Measurements from ENCODE around the gene DNAJC15. TPM values are rescaled to one million over a fixed set of nuclear protein-coding genes. Genes with fewer than 3 reads are reported as not detected.

Gene DNAJC15
- total and polyA plus RNA-seq, 4 experiments from 2014 or later: 9.7 to 16.0 (median 13.0) TPM

GRCh38 chr13:43094901-43095300 is 71.5 kb downstream of the DNAJC15 start:
- Mint-ChIP-seq H3K27me3 (no peaks in the 10 kb centered on the region), H3K27ac (peak overlapping the region in 1 of 7 donors; percentile 28), H3K36me3 (peaks cover 19 to 20% of the 10 kb centered on the region in 2 donors), H3K9me3 (no peaks in the 10 kb centered on the region), H3K4me1 (peaks cover 10 to 20% (median 13%) of the 10 kb centered on the region in 4 donors), H3K4me3 (no peak overlapping the region)
- no peaks in the 10 kb centered on the region for H3K36me3 ChIP-seq (ENCODE audit: insufficient read depth, low read length)
- no peak overlapping the region for H3K27ac ChIP-seq (ENCODE audit: low read depth, low read length)
- intact Hi-C loops (cut with micrococcal nuclease): no loop called here
- H3K4me1 ChIP-seq (ENCODE audit: insufficient read depth, low read length): no peaks in the 10 kb centered on the region
- CTCF ChIA-PET (ENCODE audit: partially characterized antibody): interaction anchor here (6.1 kb wide), 1 partner anchor 9 kb away, joined by 32 read pairs; no protein-coding TSS in a partner anchor
- H3K9me3 ChIP-seq (ENCODE audit: control insufficient read depth in 1 of 2, low read length in 2 of 2): no peaks in the 10 kb centered on the region
- POLR2A ChIA-PET (ENCODE audit: partially characterized antibody): no interaction called here
- H3K4me3 ChIP-seq (ENCODE audit: low read length in 2 of 2): no peak overlapping the region
- no peaks in the 10 kb centered on the region for H3K27me3 ChIP-seq (ENCODE audit: insufficient read depth, low read length)
- no peak for DNase-seq

- Mint-ChIP-seq H3K36me3 (peaks cover 17 to 22% of the 10 kb centered on the region in 2 donors), H3K4me1 (peaks cover 14 to 24% (median 20%) of the 10 kb centered on the region in 4 donors), H3K27me3 (no peaks in the 10 kb centered on the region), H3K9me3 (peaks cover 0 to 5% (median 0%) of the 10 kb centered on the region in 8 donors), H3K27ac (no peak overlapping the region), H3K4me3 (no peak overlapping the region)
- Histone ChIP-seq H3K9me3 (ENCODE audit: control insufficient read depth in 1 of 2, low read length in 2 of 2) (no peaks in the 10 kb centered on the region), H3K4me1 (ENCODE audit: insufficient read depth, low read length) (no peaks in the 10 kb centered on the region), H3K4me3 (ENCODE audit: low read length in 2 of 2) (no peak overlapping the region), H3K27ac (ENCODE audit: low read depth, low read length) (no peak overlapping the region), H3K36me3 (ENCODE audit: insufficient read depth, low read length) (no peaks in the 10 kb centered on the region), H3K27me3 (ENCODE audit: insufficient read depth, low read length) (no peaks in the 10 kb centered on the region)
- intact Hi-C loops (cut with micrococcal nuclease): no loop called here
- ChIA-PET CTCF (ENCODE audit: partially characterized antibody) (interaction anchor here (0.6 to 6.1 kb wide), 3 partner anchors 10 to 23 kb away, joined by 3 to 32 read pairs (median 3); no protein-coding TSS in a partner anchor), POLR2A (ENCODE audit: partially characterized antibody) (no interaction called here)
- DNase-seq: no peak
These were observed 72.7 kb downstream of the DNAJC15 start for GRCh38 chr13:43095771-43096719.

- H3K27me3 Mint-ChIP-seq: no peaks in the 10 kb centered on the region
- Histone ChIP-seq H3K27ac (ENCODE audit: low read depth, low read length) (no peak overlapping the region), H3K36me3 (ENCODE audit: insufficient read depth, low read length) (no peaks in the 10 kb centered on the region), H3K4me3 (ENCODE audit: low read length in 2 of 2) (no peak overlapping the region), H3K4me1 (ENCODE audit: insufficient read depth, low read length) (no peaks in the 10 kb centered on the region), H3K9me3 (ENCODE audit: control insufficient read depth in 1 of 2, low read length in 2 of 2) (no peaks in the 10 kb centered on the region), H3K27me3 (ENCODE audit: insufficient read depth, low read length) (no peaks in the 10 kb centered on the region)
- CTCF ChIA-PET (ENCODE audit: partially characterized antibody): interaction anchor here (1.7 kb wide), 1 partner anchor 131 kb away, joined by 5 read pairs; no protein-coding TSS in a partner anchor
- peaks cover 11 to 32% (median 22%) of the 10 kb centered on the region in 4 donors for H3K4me1 Mint-ChIP-seq
- H3K27ac Mint-ChIP-seq: no peak overlapping the region
- H3K36me3 Mint-ChIP-seq: peaks cover 12 to 28% of the 10 kb centered on the region in 2 donors
- DNase-seq: no peak
- peaks cover 0 to 8% (median 0%) of the 10 kb centered on the region in 8 donors for H3K9me3 Mint-ChIP-seq
- POLR2A ChIA-PET (ENCODE audit: partially characterized antibody): no interaction called here
- H3K4me3 Mint-ChIP-seq: peak overlapping the region in 1 of 8 donors; percentile 9
- intact Hi-C loops (cut with micrococcal nuclease): no loop called here
These were observed 77.3 kb downstream of the DNAJC15 start for GRCh38 chr13:43100667-43101066.

- Mint-ChIP-seq H3K9me3 (peaks cover 0 to 8% (median 0%) of the 10 kb centered on the region in 8 donors), H3K36me3 (peaks cover 14 to 19% of the 10 kb centered on the region in 2 donors), H3K4me3 (no peak overlapping the region), H3K27ac (no peak overlapping the region), H3K27me3 (no peaks in the 10 kb centered on the region), H3K4me1 (peaks cover 10 to 30% (median 19%) of the 10 kb centered on the region in 4 donors)
- Histone ChIP-seq H3K4me3 (ENCODE audit: low read length in 2 of 2) (no peak overlapping the region), H3K27me3 (ENCODE audit: insufficient read depth, low read length) (no peaks in the 10 kb centered on the region), H3K27ac (ENCODE audit: low read depth, low read length) (no peak overlapping the region), H3K9me3 (ENCODE audit: control insufficient read depth in 1 of 2, low read length in 2 of 2) (no peaks in the 10 kb centered on the region), H3K4me1 (ENCODE audit: insufficient read depth, low read length) (no peaks in the 10 kb centered on the region), H3K36me3 (ENCODE audit: insufficient read depth, low read length) (no peaks in the 10 kb centered on the region)
- ChIA-PET POLR2A (ENCODE audit: partially characterized antibody) (no interaction called here), CTCF (ENCODE audit: partially characterized antibody) (no interaction called here)
- no peak for DNase-seq
- intact Hi-C loops (cut with micrococcal nuclease): no loop called here
These were observed 78.9 kb downstream of the DNAJC15 start for GRCh38 chr13:43102304-43102703.

GRCh38 chr13:43107780-43108179 is 84.4 kb downstream of the DNAJC15 start:
- Mint-ChIP-seq H3K27me3 (no peaks in the 10 kb centered on the region), H3K9me3 (no peaks in the 10 kb centered on the region), H3K27ac (peak overlapping the region in 1 of 7 donors; percentile 85), H3K4me3 (no peak overlapping the region), H3K36me3 (peaks cover 9 to 16% of the 10 kb centered on the region in 2 donors), H3K4me1 (peaks cover 0 to 7% (median under 1%) of the 10 kb centered on the region in 4 donors)
- no peaks in the 10 kb centered on the region for H3K4me1 ChIP-seq (ENCODE audit: insufficient read depth, low read length)
- ChIA-PET POLR2A (ENCODE audit: partially characterized antibody) (no interaction called here), CTCF (ENCODE audit: partially characterized antibody) (no interaction called here)
- H3K4me3 ChIP-seq (ENCODE audit: low read length in 2 of 2): no peak overlapping the region
- DNase-seq: no peak
- H3K9me3 ChIP-seq (ENCODE audit: control insufficient read depth in 1 of 2, low read length in 2 of 2): no peaks in the 10 kb centered on the region
- intact Hi-C loops (cut with micrococcal nuclease): no loop called here
- no peak overlapping the region for H3K27ac ChIP-seq (ENCODE audit: low read depth, low read length)
- no peaks in the 10 kb centered on the region for H3K36me3 ChIP-seq (ENCODE audit: insufficient read depth, low read length)
- no peaks in the 10 kb centered on the region for H3K27me3 ChIP-seq (ENCODE audit: insufficient read depth, low read length)

GRCh38 chr13:43110036-43110435 is 86.7 kb downstream of the DNAJC15 start:
- Mint-ChIP-seq H3K9me3 (no peaks in the 10 kb centered on the region), H3K27me3 (no peaks in the 10 kb centered on the region), H3K36me3 (peaks cover 7 to 9% of the 10 kb centered on the region in 2 donors), H3K4me1 (no peaks in the 10 kb centered on the region), H3K27ac (no peak overlapping the region), H3K4me3 (no peak overlapping the region)
- no peak for DNase-seq
- no peaks in the 10 kb centered on the region for H3K4me1 ChIP-seq (ENCODE audit: insufficient read depth, low read length)
- H3K27me3 ChIP-seq (ENCODE audit: insufficient read depth, low read length): no peaks in the 10 kb centered on the region
- H3K36me3 ChIP-seq (ENCODE audit: insufficient read depth, low read length): no peaks in the 10 kb centered on the region
- H3K9me3 ChIP-seq (ENCODE audit: control insufficient read depth in 1 of 2, low read length in 2 of 2): no peaks in the 10 kb centered on the region
- no peak overlapping the region for H3K4me3 ChIP-seq (ENCODE audit: low read length in 2 of 2)
- intact Hi-C loops (cut with micrococcal nuclease): no loop called here
- ChIA-PET CTCF (ENCODE audit: partially characterized antibody) (no interaction called here), POLR2A (ENCODE audit: partially characterized antibody) (no interaction called here)
- no peak overlapping the region for H3K27ac ChIP-seq (ENCODE audit: low read depth, low read length)

GRCh38 chr13:43110658-43111057 is 87.3 kb downstream of the DNAJC15 start:
- H3K27me3 ChIP-seq (ENCODE audit: insufficient read depth, low read length): no peaks in the 10 kb centered on the region
- no peaks in the 10 kb centered on the region for H3K4me1 ChIP-seq (ENCODE audit: insufficient read depth, low read length)
- no peaks in the 10 kb centered on the region for H3K27me3 Mint-ChIP-seq
- H3K4me3 ChIP-seq (ENCODE audit: low read length in 2 of 2): no peak overlapping the region
- no peak overlapping the region for H3K4me3 Mint-ChIP-seq
- no peaks in the 10 kb centered on the region for H3K9me3 Mint-ChIP-seq
- intact Hi-C loops (cut with micrococcal nuclease): no loop called here
- CTCF ChIA-PET (ENCODE audit: partially characterized antibody): no interaction called here
- POLR2A ChIA-PET (ENCODE audit: partially characterized antibody): no interaction called here
- H3K27ac Mint-ChIP-seq: no peak overlapping the region
- H3K27ac ChIP-seq (ENCODE audit: low read depth, low read length): no peak overlapping the region
- peaks cover 7 to 9% of the 10 kb centered on the region in 2 donors for H3K36me3 Mint-ChIP-seq
- H3K36me3 ChIP-seq (ENCODE audit: insufficient read depth, low read length): no peaks in the 10 kb centered on the region
- DNase-seq: no peak
- no peaks in the 10 kb centered on the region for H3K4me1 Mint-ChIP-seq
- H3K9me3 ChIP-seq (ENCODE audit: control insufficient read depth in 1 of 2, low read length in 2 of 2): no peaks in the 10 kb centered on the region

Data from CD4-positive, alpha-beta memory T cell (primary cell).